ENCODE measurements around the gene NCR3LG1. TPM values are rescaled to one million over a fixed set of nuclear protein-coding genes. Genes with fewer than 3 reads are reported as not detected.

NCR3LG1 gene
- total RNA-seq, 2 donors from 2014 or later: 1.9 to 4.2 TPM

- ATAC-seq (peak; percentile 93 to 96), DNase-seq (peak; percentile 78)
- intact Hi-C loops (cut with DNase I): no loop called here
Measured at GRCh38 chr11:17405232-17406005, 53.8 kb downstream of the NCR3LG1 start.

DNA sequence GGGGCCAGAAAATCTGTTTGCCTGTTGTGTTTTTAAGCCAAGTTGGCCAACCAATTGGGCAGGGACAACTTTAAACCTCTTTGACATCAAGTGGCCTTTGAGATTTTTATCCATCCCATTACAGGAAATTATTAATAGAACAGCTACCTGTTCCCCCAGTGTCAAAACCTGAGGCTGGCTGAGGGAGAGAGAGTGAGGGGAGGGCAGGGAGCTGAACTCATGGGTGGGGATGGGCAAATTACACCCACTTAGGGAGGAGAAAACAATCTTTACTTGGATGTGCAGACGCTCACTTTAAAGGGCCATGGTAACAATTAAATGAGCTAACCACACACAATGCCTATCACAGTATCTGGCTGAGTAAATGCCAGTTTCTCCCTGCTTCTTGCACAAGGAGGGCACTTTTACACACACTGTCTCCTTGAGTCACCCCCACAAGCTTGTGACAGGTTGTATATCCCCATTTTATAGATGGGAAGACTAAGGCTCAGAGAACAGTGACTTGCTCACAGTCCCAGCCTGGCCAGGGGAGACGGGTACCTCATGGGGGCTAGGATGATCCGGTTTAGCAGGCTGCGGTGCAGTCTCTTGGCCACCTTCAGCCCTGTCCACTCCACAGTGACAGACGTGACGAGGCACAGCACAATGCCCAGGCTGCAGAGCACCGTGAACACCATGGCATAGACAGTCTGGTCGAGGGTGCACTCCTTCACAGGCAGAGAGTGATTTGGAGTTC is 54.6 kb downstream of the NCR3LG1 start:
- intact Hi-C loops (cut with DNase I): no loop called here
- ATAC-seq: no peak
- DNase-seq: no peak

DNA sequence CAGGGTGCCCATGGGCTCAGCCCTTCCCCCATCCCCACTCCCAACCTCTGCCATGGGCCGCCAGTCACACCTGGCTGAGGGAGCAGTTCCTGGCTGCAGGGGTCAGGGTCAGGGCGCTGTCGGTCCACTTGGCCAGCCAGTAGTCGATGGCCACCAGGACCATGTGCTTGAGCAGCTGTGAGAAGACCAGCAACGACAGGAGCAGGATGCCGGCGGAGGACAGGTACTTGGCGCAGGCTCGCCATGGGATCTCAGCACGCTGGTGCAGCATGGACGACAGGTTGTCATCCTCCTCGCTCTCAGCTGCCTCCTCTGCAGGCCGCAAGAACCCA is 55.2 kb downstream of the NCR3LG1 start:
- ATAC-seq (no peak), DNase-seq (no peak)
- intact Hi-C loops (cut with DNase I): no loop called here

DNA sequence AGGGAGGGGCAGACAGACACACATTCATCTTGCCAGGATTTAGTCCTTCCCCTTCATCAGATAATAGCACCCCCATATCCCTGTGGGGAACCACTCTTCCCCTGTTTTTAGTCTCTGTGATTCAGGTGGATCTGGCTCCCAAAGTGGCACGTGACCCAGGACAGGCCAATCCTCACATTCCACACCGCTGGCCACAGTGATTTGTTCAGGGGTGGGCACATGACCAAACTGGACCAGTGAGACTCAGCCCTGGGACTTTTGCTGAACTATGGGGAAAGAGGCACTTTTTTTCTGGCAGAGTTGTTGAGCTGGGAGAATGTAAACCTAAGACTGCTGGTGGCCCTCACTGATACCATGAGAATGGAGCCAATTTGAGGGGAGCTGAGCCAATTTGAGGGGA is 56.0 kb downstream of the NCR3LG1 start:
- DNase-seq (no peak), ATAC-seq (no peak)
- intact Hi-C loops (cut with DNase I): no loop called here

GRCh38 chr11:17408026-17408425 is 56.4 kb downstream of the NCR3LG1 start:
- intact Hi-C loops (cut with DNase I): no loop called here
- DNase-seq (no peak), ATAC-seq (no peak)

DNA sequence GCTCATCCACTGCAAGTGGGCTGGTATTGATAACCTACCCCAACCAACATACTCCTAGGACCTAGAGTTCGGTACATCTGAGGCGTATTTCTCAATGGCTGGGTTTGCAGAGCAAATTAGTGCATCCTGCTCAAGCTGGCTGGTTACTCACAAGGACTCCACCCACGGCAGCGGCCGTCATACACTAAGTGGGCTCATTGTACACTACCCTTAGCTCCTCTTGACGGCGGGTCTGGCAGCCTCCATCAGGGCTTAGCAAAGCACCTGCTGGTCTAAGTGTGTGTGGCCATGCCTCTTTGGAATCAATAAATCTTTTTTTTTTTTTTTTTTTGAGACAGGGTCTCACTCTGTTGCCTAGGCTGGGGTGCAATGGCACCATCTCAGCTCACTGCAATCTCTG is 57.0 kb downstream of the NCR3LG1 start:
- DNase-seq: no peak
- intact Hi-C loops (cut with DNase I): no loop called here
- no peak for ATAC-seq

- DNase-seq (no peak), ATAC-seq (peak in 1 of 2 donors; percentile 25)
- intact Hi-C loops (cut with DNase I): no loop called here
Measured at GRCh38 chr11:17410606-17411379, 59.2 kb downstream of the NCR3LG1 start.

- DNase-seq (no peak), ATAC-seq (no peak)
- intact Hi-C loops (cut with DNase I): no loop called here
Measured at GRCh38 chr11:17411418-17411817, 59.8 kb downstream of the NCR3LG1 start.

GRCh38 chr11:17412488-17413180 is 61.0 kb downstream of the NCR3LG1 start:
- intact Hi-C loops (cut with DNase I): no loop called here
- ATAC-seq (no peak), DNase-seq (no peak)

- intact Hi-C loops (cut with DNase I): no loop called here
- no peak for ATAC-seq
- no peak for DNase-seq
Measured at GRCh38 chr11:17413414-17414316, 62.1 kb downstream of the NCR3LG1 start.

DNA sequence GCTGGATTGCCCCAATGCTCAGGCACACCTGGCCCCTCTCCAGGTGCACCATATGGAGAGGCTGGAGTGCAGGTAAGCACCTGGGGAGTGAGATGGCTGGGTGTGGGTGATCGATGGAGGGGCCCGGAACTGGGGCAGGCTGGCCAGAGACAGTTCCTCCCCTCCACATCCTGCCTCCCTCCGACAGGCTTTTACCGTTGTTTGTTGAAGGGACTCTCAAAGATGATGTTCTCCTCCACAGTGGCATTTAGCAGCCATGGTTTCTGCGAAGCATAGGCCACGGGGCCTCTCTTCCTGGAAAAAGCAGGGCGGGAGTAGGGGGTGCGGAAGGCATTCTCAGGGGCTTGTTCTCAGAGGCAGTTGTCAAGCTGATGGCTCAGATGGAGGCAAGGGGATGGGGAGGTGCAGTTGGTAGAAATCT is 62.7 kb downstream of the NCR3LG1 start:
- intact Hi-C loops (cut with DNase I): no loop called here
- ATAC-seq: no peak
- no peak for DNase-seq

DNA sequence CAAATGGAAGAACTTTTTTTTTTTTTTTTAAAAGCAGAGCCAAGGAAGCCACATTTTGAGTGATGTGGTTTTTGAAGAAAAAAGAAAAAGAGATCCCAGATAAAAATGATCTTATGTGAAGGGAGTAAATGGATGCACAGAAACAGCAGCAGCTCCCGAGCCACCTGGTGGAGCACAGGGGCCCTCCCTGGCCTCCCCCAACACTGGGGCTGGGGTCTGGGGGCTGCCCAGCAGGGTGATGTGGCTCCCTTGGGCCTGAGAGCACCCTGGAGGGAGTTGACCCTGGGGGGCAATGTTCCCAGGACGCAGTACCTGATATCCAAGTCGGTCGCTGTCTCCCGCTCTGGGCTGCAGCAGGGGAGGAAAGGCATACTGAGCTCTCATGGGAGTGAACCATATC is 63.4 kb downstream of the NCR3LG1 start:
- ATAC-seq: no peak

DNA sequence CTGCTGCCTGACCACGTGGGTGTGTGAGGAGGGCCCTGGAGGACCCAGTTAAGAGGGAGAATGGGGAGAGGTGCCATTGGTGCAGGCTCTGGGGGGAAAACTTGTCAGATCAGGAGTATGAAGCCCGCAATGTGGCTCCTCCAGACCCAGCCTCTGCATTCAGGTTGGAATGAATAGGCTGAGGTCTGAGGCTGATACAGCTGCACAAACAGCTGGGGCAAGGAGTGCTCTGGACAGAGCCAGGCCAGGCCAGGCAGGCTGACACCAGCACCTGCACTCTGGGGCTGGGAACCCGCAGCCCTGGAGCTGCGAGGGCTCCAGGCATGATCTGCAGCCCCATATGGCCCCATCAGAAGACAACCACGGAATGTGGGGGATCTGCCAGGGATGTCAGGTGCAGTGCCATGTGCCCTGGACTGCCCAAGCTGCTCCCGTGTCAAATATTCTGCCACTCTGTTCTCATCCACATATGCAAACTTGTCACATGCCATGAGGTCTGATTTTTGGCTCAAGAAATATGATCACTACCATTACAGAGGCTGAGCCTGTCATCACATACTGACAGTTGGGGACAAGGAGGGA is 64.0 kb downstream of the NCR3LG1 start:
- peak; percentile 26 to 62 for ATAC-seq
- DNase-seq: no peak
- intact Hi-C loops (cut with DNase I): no loop called here

More for the DNA sequence above, 63.4 kb downstream of the NCR3LG1 start:
- no peak for DNase-seq
- intact Hi-C loops (cut with DNase I): no loop called here

GRCh38 chr11:17416492-17416891 is 64.9 kb downstream of the NCR3LG1 start:
- intact Hi-C loops (cut with DNase I): no loop called here
- DNase-seq: no peak
- ATAC-seq: no peak

- intact Hi-C loops (cut with DNase I): no loop called here
- DNase-seq: no peak
- no peak for ATAC-seq
Measured at GRCh38 chr11:17418444-17419081, 67.0 kb downstream of the NCR3LG1 start.

GRCh38 chr11:17421781-17422180 is 70.2 kb downstream of the NCR3LG1 start:
- intact Hi-C loops (cut with DNase I): no loop called here
- ATAC-seq (peak in 1 of 2 donors; percentile 34), DNase-seq (no peak)

DNA sequence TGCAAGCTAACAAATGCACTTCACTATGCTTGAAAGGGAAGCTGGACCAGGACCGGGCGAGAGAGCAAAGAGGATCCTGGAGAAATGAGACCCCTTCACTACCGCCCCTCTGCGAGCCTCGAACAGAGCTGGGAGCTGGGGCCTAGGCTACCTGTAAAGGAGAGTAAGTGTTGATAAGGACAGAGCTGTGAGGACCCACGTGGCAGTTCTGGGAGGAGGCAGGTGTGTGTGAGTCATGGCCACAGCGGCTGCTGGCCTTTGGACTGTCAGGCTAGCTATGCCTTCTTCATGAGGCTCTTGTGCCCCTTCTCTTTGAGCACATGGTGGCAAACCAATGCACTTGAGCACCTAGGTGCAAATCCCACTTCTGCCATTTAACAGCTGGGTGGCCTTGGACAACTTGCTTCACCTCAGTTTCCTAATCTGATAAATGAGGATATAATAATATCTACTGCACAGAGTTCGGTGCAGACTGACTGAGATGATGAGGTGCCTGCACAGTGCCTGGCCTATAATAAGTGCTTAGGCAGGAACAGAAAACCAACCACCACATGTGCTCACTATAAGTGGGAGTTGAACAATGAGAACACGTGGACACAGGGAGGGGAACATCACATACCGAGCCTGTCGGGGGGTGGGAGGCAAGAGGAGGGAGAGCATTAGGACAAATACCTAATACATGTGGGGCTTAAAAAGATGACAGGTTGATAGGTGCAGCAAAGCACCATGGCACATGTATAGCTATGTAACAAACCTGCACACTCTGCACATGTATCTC is 72.1 kb downstream of the NCR3LG1 start:
- ATAC-seq: no peak
- no peak for DNase-seq
- intact Hi-C loops (cut with DNase I): no loop called here
